ENCODE measurements around the gene BRIP1.

BRIP1 gene

GRCh38 chr17:61744804-61745203 is 118.5 kb downstream of the BRIP1 start:
- Histone ChIP-seq H3K9me3 (ENCODE audit: insufficient read depth, low read depth, low read length) (peaks cover 1% of the 10 kb centered on the region), H3K14ac (ENCODE audit: low read length) (no peak overlapping the region), H3K27me3 (ENCODE audit: insufficient read depth, low read length) (no peaks in the 10 kb centered on the region)

DNA sequence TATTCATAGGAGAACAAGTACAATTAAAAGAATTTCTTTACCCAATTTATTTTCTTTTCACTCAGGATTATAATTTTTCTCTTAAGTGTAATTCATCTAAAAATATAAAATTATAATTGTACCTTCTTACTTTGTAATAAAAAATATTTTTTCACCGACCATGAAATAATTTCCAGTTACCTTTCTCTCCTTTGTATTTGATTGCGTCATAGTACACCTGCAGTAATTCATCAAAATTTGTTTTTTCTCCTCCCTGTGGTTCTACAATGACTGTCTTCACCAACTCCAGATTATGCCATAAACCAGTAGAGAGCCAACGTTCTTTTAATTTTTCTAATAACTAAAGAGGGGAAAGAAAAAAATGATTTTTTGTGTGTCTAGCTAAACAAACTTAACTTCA is 119.1 kb downstream of the BRIP1 start:
- Histone ChIP-seq H3K27me3 (ENCODE audit: insufficient read depth, low read length) (no peaks in the 10 kb centered on the region), H3K4me3 (ENCODE audit: low read depth, low read length) (no peak overlapping the region), H2BK12ac (ENCODE audit: low read length) (no peak overlapping the region), H2AK5ac (ENCODE audit: low read length) (no peak overlapping the region), H4K91ac (ENCODE audit: low read depth, low read length) (no peak overlapping the region), H3K4me2 (ENCODE audit: low read length) (no peak overlapping the region), H2BK120ac (ENCODE audit: insufficient read depth, low read length, poor library complexity) (no peak overlapping the region), H2AFZ (ENCODE audit: insufficient read depth, low read length, poor library complexity) (no peak overlapping the region), H3K9me3 (ENCODE audit: insufficient read depth, low read depth, low read length) (peaks cover 1% of the 10 kb centered on the region), H3K9ac (ENCODE audit: low read length) (no peak overlapping the region), H3K27ac (ENCODE audit: low read depth, low read length) (no peak overlapping the region), H3K4me1 (ENCODE audit: control insufficient read depth in 1 of 2, insufficient read depth in 2 of 2, low read length in 2 of 2) (no peaks in the 10 kb centered on the region), H2BK5ac (ENCODE audit: low read depth, low read length, poor library complexity) (no peak overlapping the region), H3K79me2 (ENCODE audit: control insufficient read depth, insufficient read depth, low read length, poor library complexity) (no peaks in the 10 kb centered on the region), H4K12ac (ENCODE audit: low read depth, low read length) (no peak overlapping the region), H3K23ac (ENCODE audit: low read length) (no peak overlapping the region), H3K14ac (ENCODE audit: low read length) (no peak overlapping the region), H3K18ac (ENCODE audit: low read length) (no peak overlapping the region), H3K36me3 (ENCODE audit: control insufficient read depth in 1 of 2, insufficient read depth in 2 of 2, low read length in 2 of 2) (peaks cover 0 to 5% of the 10 kb centered on the region in 2 experiments), H4K8ac (ENCODE audit: low read depth, low read length) (no peak overlapping the region), H3K4ac (ENCODE audit: low read depth, low read length) (no peak overlapping the region), H3K79me1 (ENCODE audit: low read length) (no peaks in the 10 kb centered on the region)
- WGBS (ENCODE audit: extremely low coverage, insufficient coverage, insufficient read length), result no CpG with 5 or more reads among the region's 3 CpGs
- DNase-seq, result no peak

More at GRCh38 chr17:61744804-61745203, 118.5 kb downstream of the BRIP1 start:
- no peak overlapping the region for H3K9ac ChIP-seq (ENCODE audit: low read length)
- no peaks in the 10 kb centered on the region for H3K4me1 ChIP-seq (ENCODE audit: control insufficient read depth in 1 of 2, insufficient read depth in 2 of 2, low read length in 2 of 2)
- no peak overlapping the region for H3K4ac ChIP-seq (ENCODE audit: low read depth, low read length)
- H3K18ac ChIP-seq (ENCODE audit: low read length), result no peak overlapping the region
- H3K23ac ChIP-seq (ENCODE audit: low read length), result no peak overlapping the region
- no peak overlapping the region for H2BK5ac ChIP-seq (ENCODE audit: low read depth, low read length, poor library complexity)
- no peaks in the 10 kb centered on the region for H3K79me1 ChIP-seq (ENCODE audit: low read length)
- no peak overlapping the region for H3K4me3 ChIP-seq (ENCODE audit: low read depth, low read length)
- H4K12ac ChIP-seq (ENCODE audit: low read depth, low read length), result no peak overlapping the region
- H2AFZ ChIP-seq (ENCODE audit: insufficient read depth, low read length, poor library complexity), result no peak overlapping the region
- no peak overlapping the region for H3K4me2 ChIP-seq (ENCODE audit: low read length)
- H3K36me3 ChIP-seq (ENCODE audit: control insufficient read depth in 1 of 2, insufficient read depth in 2 of 2, low read length in 2 of 2), result peaks cover 0 to 5% of the 10 kb centered on the region in 2 experiments
- H4K91ac ChIP-seq (ENCODE audit: low read depth, low read length), result no peak overlapping the region
- no peak for DNase-seq
- H2BK12ac ChIP-seq (ENCODE audit: low read length), result no peak overlapping the region
- no peak overlapping the region for H4K8ac ChIP-seq (ENCODE audit: low read depth, low read length)
- H2BK120ac ChIP-seq (ENCODE audit: insufficient read depth, low read length, poor library complexity), result no peak overlapping the region
- H3K27ac ChIP-seq (ENCODE audit: low read depth, low read length), result no peak overlapping the region
- no peak overlapping the region for H2AK5ac ChIP-seq (ENCODE audit: low read length)
- H3K79me2 ChIP-seq (ENCODE audit: control insufficient read depth, insufficient read depth, low read length, poor library complexity), result no peaks in the 10 kb centered on the region

GRCh38 chr17:61743766-61744165 is 119.6 kb downstream of the BRIP1 start:
- Histone ChIP-seq H3K23ac (ENCODE audit: low read length) (no peak overlapping the region), H3K4me2 (ENCODE audit: low read length) (no peak overlapping the region), H3K4me3 (ENCODE audit: low read depth, low read length) (no peak overlapping the region), H3K36me3 (ENCODE audit: control insufficient read depth in 1 of 2, insufficient read depth in 2 of 2, low read length in 2 of 2) (peaks cover 0 to 5% of the 10 kb centered on the region in 2 experiments), H2AK5ac (ENCODE audit: low read length) (no peak overlapping the region), H3K27me3 (ENCODE audit: insufficient read depth, low read length) (no peaks in the 10 kb centered on the region), H3K79me2 (ENCODE audit: control insufficient read depth, insufficient read depth, low read length, poor library complexity) (no peaks in the 10 kb centered on the region), H3K9me3 (ENCODE audit: insufficient read depth, low read depth, low read length) (peaks cover 1% of the 10 kb centered on the region), H2BK120ac (ENCODE audit: insufficient read depth, low read length, poor library complexity) (no peak overlapping the region), H3K18ac (ENCODE audit: low read length) (no peak overlapping the region), H3K79me1 (ENCODE audit: low read length) (no peaks in the 10 kb centered on the region), H3K4ac (ENCODE audit: low read depth, low read length) (no peak overlapping the region), H4K12ac (ENCODE audit: low read depth, low read length) (no peak overlapping the region), H2BK5ac (ENCODE audit: low read depth, low read length, poor library complexity) (no peak overlapping the region), H3K27ac (ENCODE audit: low read depth, low read length) (no peak overlapping the region), H4K8ac (ENCODE audit: low read depth, low read length) (no peak overlapping the region), H2BK12ac (ENCODE audit: low read length) (no peak overlapping the region), H3K9ac (ENCODE audit: low read length) (no peak overlapping the region), H3K4me1 (ENCODE audit: control insufficient read depth in 1 of 2, insufficient read depth in 2 of 2, low read length in 2 of 2) (no peaks in the 10 kb centered on the region), H3K14ac (ENCODE audit: low read length) (no peak overlapping the region), H2AFZ (ENCODE audit: insufficient read depth, low read length, poor library complexity) (no peak overlapping the region), H4K91ac (ENCODE audit: low read depth, low read length) (no peak overlapping the region)
- WGBS (ENCODE audit: extremely low coverage, insufficient coverage, insufficient read length), result no CpG with 5 or more reads among the region's 6 CpGs
- no peak for DNase-seq

DNA sequence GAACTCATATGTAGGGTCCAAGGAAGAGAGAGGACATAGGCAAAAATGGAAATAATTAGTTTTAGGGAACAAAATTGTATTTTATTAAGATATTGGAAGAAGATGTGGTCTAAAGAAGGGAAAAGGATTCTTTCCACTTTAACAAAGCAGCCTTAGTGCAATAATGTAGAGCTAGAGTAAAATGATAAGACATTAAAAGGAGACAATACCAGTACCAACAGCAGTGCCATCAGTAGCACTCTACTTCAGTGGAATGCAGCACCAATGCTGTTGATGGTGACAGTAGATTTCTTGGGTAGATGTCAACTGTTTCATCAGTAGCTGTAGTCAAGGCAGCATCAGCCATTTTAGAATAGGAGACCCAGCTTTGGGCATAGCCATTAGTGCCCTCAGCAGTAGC is 124.3 kb downstream of the BRIP1 start:
- Histone ChIP-seq H2BK12ac (ENCODE audit: low read length) (no peak overlapping the region), H3K4ac (ENCODE audit: low read depth, low read length) (no peak overlapping the region), H4K91ac (ENCODE audit: low read depth, low read length) (no peak overlapping the region), H3K27me3 (ENCODE audit: insufficient read depth, low read length) (no peaks in the 10 kb centered on the region), H2BK5ac (ENCODE audit: low read depth, low read length, poor library complexity) (no peak overlapping the region), H3K4me2 (ENCODE audit: low read length) (no peak overlapping the region), H3K36me3 (ENCODE audit: control insufficient read depth in 1 of 2, insufficient read depth in 2 of 2, low read length in 2 of 2) (peaks cover 0 to 2% of the 10 kb centered on the region in 2 experiments), H3K4me1 (ENCODE audit: control insufficient read depth in 1 of 2, insufficient read depth in 2 of 2, low read length in 2 of 2) (no peaks in the 10 kb centered on the region), H2BK120ac (ENCODE audit: insufficient read depth, low read length, poor library complexity) (no peak overlapping the region), H2AFZ (ENCODE audit: insufficient read depth, low read length, poor library complexity) (no peak overlapping the region), H3K23ac (ENCODE audit: low read length) (no peak overlapping the region), H3K79me2 (ENCODE audit: control insufficient read depth, insufficient read depth, low read length, poor library complexity) (no peaks in the 10 kb centered on the region), H3K9ac (ENCODE audit: low read length) (no peak overlapping the region), H4K8ac (ENCODE audit: low read depth, low read length) (no peak overlapping the region), H4K12ac (ENCODE audit: low read depth, low read length) (no peak overlapping the region), H3K27ac (ENCODE audit: low read depth, low read length) (no peak overlapping the region), H3K14ac (ENCODE audit: low read length) (no peak overlapping the region), H2AK5ac (ENCODE audit: low read length) (no peak overlapping the region), H3K79me1 (ENCODE audit: low read length) (no peaks in the 10 kb centered on the region), H3K18ac (ENCODE audit: low read length) (no peak overlapping the region), H3K4me3 (ENCODE audit: low read depth, low read length) (no peak overlapping the region), H3K9me3 (ENCODE audit: insufficient read depth, low read depth, low read length) (no peaks in the 10 kb centered on the region)
- no peak for DNase-seq

DNA sequence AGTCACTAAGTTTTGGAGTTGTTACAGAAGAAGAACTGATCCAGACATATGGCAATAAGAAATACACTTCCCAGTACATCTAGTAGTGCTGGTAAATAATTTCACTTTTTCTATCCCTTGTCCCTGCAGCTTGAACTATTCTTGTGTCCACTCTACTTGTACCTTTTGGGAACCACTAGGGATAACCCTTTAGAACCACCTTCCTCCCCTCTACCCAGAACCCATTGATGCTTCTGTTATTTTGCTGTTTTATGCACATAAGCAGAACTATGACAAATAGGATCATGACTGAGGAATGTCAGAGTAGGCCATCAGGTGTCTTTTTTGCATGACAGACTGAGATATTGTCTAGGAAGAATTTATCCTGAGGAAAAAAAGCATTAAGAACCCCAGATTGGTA is 125.1 kb downstream of the BRIP1 start:
- H3K9ac ChIP-seq (ENCODE audit: low read length), result no peak overlapping the region
- no peak overlapping the region for H3K4ac ChIP-seq (ENCODE audit: low read depth, low read length)
- H3K79me2 ChIP-seq (ENCODE audit: control insufficient read depth, insufficient read depth, low read length, poor library complexity), result no peaks in the 10 kb centered on the region
- no peak overlapping the region for H3K18ac ChIP-seq (ENCODE audit: low read length)
- no peak overlapping the region for H3K14ac ChIP-seq (ENCODE audit: low read length)
- H3K4me2 ChIP-seq (ENCODE audit: low read length), result no peak overlapping the region
- peaks cover 0 to 2% of the 10 kb centered on the region in 2 experiments for H3K36me3 ChIP-seq (ENCODE audit: control insufficient read depth in 1 of 2, insufficient read depth in 2 of 2, low read length in 2 of 2)
- no peak overlapping the region for H2BK120ac ChIP-seq (ENCODE audit: insufficient read depth, low read length, poor library complexity)
- H2BK5ac ChIP-seq (ENCODE audit: low read depth, low read length, poor library complexity), result no peak overlapping the region
- H3K27ac ChIP-seq (ENCODE audit: low read depth, low read length), result no peak overlapping the region
- no peak overlapping the region for H3K23ac ChIP-seq (ENCODE audit: low read length)
- H2BK12ac ChIP-seq (ENCODE audit: low read length), result no peak overlapping the region
- H3K9me3 ChIP-seq (ENCODE audit: insufficient read depth, low read depth, low read length), result no peaks in the 10 kb centered on the region
- no peak overlapping the region for H4K12ac ChIP-seq (ENCODE audit: low read depth, low read length)
- H3K4me3 ChIP-seq (ENCODE audit: low read depth, low read length), result no peak overlapping the region
- no peaks in the 10 kb centered on the region for H3K4me1 ChIP-seq (ENCODE audit: control insufficient read depth in 1 of 2, insufficient read depth in 2 of 2, low read length in 2 of 2)
- H4K8ac ChIP-seq (ENCODE audit: low read depth, low read length), result no peak overlapping the region
- no peaks in the 10 kb centered on the region for H3K27me3 ChIP-seq (ENCODE audit: insufficient read depth, low read length)
- H3K79me1 ChIP-seq (ENCODE audit: low read length), result no peaks in the 10 kb centered on the region
- no peak for DNase-seq
- H2AK5ac ChIP-seq (ENCODE audit: low read length), result no peak overlapping the region
- no peak overlapping the region for H4K91ac ChIP-seq (ENCODE audit: low read depth, low read length)
- H2AFZ ChIP-seq (ENCODE audit: insufficient read depth, low read length, poor library complexity), result no peak overlapping the region
